ENCODE measurements around the gene FAM171A2. TPM values are rescaled to one million over a fixed set of nuclear protein-coding genes. Genes with fewer than 3 reads are reported as not detected.

FAM171A2 gene
- total RNA-seq, 1 experiment from 2014 or later = 27.5 TPM

DNA sequence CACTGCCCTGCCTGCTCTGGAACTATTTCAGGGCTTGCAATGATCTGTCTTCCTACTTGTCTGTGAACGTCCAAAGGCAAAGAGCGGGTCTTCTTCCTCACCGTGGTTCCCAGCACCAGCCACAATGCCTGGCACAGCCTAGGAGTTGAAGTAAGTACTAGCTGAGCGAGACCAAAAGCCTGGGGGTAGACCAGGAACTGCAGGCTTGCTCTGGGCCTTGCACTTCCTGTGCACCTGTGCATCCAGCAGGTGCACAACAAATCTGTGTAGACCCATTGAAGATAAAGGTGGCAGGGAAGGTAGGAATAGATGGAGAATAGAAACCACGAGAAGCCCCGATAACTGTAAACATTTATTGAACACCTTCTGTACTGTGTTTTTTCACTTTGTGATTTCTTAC lies 4.6 kb downstream of the FAM171A2 start:
- Histone ChIP-seq H3K4ac (ENCODE audit: low read depth, low read length) (no peak overlapping the region), H4K20me1 (ENCODE audit: control insufficient read depth, insufficient read depth, insufficient read length) (no peaks in the 10 kb centered on the region), H3K23ac (ENCODE audit: insufficient read length, low read depth, low read length) (no peak overlapping the region), H3K9ac (ENCODE audit: extremely low read depth, insufficient read length, low read length) (no peak overlapping the region), H2BK120ac (ENCODE audit: low read depth, low read length, poor library complexity, severe bottlenecking) (no peak overlapping the region), H3K56ac (ENCODE audit: insufficient read length, low read depth, low read length) (no peak overlapping the region), H3K14ac (ENCODE audit: insufficient read depth, low read length) (no peak overlapping the region), H4K91ac (ENCODE audit: insufficient read length, low read depth, low read length) (no peak overlapping the region), H3K23me2 (ENCODE audit: insufficient read length, low read depth, low read length, poor library complexity, severe bottlenecking) (peaks cover 12% of the 10 kb centered on the region), H2AK5ac (ENCODE audit: insufficient read length, low read length) (no peak overlapping the region), H3K27ac (ENCODE audit: insufficient read length, low read depth, low read length) (no peak overlapping the region), H3K27me3 (ENCODE audit: insufficient read depth, low read length) (no peaks in the 10 kb centered on the region), H2BK15ac (ENCODE audit: low read depth, low read length) (no peak overlapping the region), H3K79me1 (ENCODE audit: insufficient read depth, low read depth, low read length, poor library complexity, severe bottlenecking) (no peaks in the 10 kb centered on the region), H3K18ac (ENCODE audit: insufficient read length, low read depth, low read length) (no peak overlapping the region), H2BK20ac (ENCODE audit: low read depth, low read length, poor library complexity, severe bottlenecking) (no peak overlapping the region), H4K5ac (ENCODE audit: insufficient read length, low read depth, low read length) (no peak overlapping the region), H3K79me2 (ENCODE audit: insufficient read depth, low read length) (no peaks in the 10 kb centered on the region), H3K4me2 (ENCODE audit: insufficient read depth, insufficient read length, low read length) (no peak overlapping the region), H2BK12ac (ENCODE audit: insufficient read length, low read depth, low read length) (no peak overlapping the region), H2AFZ (ENCODE audit: low read length) (no peak overlapping the region), H4K8ac (replicated peaks; ENCODE audit: insufficient read length, low read depth, low read length) (no peak overlapping the region), H3T11ph (ENCODE audit: low read length) (no peak overlapping the region), H3K9me3 (ENCODE audit: control insufficient read depth, low read depth, low read length) (no peaks in the 10 kb centered on the region), H2BK5ac (ENCODE audit: insufficient read length, low read length) (no peak overlapping the region), H3K4me1 (ENCODE audit: insufficient read depth, low read length) (peaks cover 12% of the 10 kb centered on the region)
- peaks cover 22 to 36% of the 10 kb centered on the region in 2 experiments for H3K4me1 Mint-ChIP-seq
- no peaks in the 10 kb centered on the region for H3K9me3 Mint-ChIP-seq
- no peak for DNase-seq
- no peak overlapping the region for H3K4me3 Mint-ChIP-seq
- peaks cover 0 to 15% (median 9%) of the 10 kb centered on the region in 3 experiments; a peak in 5 of 7 replicates for H3K36me3 Mint-ChIP-seq (ENCODE audit: insufficient read depth in 1 of 3, low read depth in 3 of 3)
- H3K27ac Mint-ChIP-seq = peak overlapping the region in 1 of 3 experiments; percentile 93; a peak in 3 of 7 replicates
- H3K27me3 Mint-ChIP-seq (ENCODE audit: low read depth) = peaks cover 2% of the 10 kb centered on the region
- TF ChIP-seq, protein P1, sequence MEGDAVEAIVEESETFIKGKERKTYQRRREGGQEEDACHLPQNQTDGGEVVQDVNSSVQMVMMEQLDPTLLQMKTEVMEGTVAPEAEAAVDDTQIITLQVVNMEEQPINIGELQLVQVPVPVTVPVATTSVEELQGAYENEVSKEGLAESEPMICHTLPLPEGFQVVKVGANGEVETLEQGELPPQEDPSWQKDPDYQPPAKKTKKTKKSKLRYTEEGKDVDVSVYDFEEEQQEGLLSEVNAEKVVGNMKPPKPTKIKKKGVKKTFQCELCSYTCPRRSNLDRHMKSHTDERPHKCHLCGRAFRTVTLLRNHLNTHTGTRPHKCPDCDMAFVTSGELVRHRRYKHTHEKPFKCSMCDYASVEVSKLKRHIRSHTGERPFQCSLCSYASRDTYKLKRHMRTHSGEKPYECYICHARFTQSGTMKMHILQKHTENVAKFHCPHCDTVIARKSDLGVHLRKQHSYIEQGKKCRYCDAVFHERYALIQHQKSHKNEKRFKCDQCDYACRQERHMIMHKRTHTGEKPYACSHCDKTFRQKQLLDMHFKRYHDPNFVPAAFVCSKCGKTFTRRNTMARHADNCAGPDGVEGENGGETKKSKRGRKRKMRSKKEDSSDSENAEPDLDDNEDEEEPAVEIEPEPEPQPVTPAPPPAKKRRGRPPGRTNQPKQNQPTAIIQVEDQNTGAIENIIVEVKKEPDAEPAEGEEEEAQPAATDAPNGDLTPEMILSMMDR (conservative IDR thresholded peaks at IDR 0.05) = no peak
- no CpG with 5 or more reads among the region's 6 CpGs for WGBS (ENCODE audit: extremely low coverage, insufficient read length, low lambda C conversion rate)

All from H9 (cell line).